IPS-18c (cell line): Measurements from ENCODE around the gene TXNL1.

Source experiments
- H3K4me3 ChIP-seq: 2 replicates; pipeline ENCODE4 v1.7.0; 2013; ENCODE audit warnings: low read depth, mild to moderate bottlenecking, low read length, moderate library complexity; ENCODE audit not compliant: insufficient read depth
- H3K9me3 ChIP-seq: one replicate; pipeline ENCODE4 v1.6.1; 2013; ENCODE audit warnings: mild to moderate bottlenecking, low read length, moderate library complexity; ENCODE audit not compliant: control insufficient read depth, insufficient read depth

The TXNL1 gene

DNA sequence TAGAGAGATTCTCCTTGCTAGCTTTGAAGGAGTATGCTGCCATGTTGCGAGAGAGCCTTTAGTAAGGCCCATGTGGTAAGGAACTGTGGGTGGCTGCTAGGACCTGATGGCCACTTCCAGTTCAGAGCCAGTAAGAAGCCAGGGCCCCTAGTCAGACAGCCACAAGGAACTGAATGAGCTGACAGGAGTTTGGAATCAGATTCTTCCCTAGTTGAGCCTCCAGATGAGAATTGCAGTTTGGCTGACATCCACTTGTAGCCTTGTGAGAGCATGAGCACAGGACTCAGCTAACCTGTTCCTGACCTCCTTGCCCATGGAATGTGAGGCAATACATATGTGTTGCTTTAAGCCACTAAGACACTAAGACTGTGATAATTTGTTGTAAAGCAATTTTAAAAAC is 11.6 kb upstream of the TXNL1 start:
- H3K9me3 ChIP-seq, result no peaks in the 10 kb centered on the region
- no peak overlapping the region for H3K4me3 ChIP-seq

DNA sequence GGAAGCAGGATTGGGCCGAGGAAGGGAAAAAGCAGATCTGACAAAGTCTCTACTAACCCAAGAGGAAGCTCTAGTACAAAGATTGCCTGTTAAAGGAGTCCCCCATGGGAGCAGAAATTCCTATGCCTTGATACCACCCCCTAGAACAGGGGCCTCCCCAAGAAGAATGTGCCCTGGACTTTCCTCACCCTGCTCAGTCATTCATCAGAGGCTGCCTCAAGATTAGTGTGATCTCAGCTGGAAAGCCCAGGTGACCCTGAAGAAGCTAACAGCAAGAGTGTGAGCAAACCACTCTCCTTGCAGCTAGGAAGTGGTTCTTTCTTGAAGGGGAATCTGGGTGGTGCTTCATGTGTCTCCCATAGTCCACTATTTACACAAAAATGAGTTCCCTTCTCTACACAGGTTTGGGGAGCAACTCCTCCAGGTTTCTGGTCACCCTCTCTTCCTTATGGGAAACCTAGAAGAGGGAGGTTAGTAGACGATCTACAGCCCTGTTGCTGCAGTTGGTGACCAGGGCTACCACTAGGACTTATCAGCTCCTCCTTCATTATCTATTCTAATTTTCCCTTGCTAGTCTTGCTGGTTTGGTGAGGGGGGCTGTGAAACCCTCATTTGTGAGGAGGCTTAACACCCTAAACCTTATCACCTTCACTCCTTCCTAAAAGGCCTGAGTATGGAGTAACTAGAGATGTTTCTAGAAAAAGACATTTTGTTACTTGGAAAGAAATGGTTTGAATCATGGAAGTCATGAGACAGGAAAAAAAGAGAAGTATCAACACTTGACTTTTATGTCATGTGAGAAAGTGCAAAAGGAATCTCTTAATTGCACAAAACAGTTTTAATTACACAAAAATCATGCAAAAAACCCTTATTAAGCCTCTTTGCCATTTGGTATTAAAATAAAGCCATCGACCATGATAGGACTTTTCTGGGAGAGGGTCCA is 9.8 kb upstream of the TXNL1 start:
- no peak overlapping the region for H3K4me3 ChIP-seq
- no peaks in the 10 kb centered on the region for H3K9me3 ChIP-seq

DNA sequence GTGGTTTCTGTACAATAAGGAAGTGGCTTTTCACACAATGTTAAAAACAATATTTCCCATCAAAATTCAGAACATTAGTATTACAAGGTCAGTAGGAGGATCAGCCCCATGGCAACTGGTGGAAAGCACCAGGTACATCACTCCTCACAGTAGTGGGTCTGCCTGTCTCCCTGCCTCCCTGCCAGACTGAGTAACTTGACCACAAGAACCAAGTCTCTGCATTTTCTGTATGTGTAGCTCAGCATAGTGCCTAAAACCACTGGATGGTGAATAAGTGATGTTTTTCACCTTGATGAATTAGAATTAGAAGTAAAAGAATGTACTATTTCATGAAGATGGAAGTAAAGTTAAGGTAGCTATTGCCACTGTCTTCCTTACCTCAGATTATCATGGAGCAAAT is 8.7 kb upstream of the TXNL1 start:
- Histone ChIP-seq H3K4me3 (no peak overlapping the region), H3K9me3 (no peaks in the 10 kb centered on the region)

DNA sequence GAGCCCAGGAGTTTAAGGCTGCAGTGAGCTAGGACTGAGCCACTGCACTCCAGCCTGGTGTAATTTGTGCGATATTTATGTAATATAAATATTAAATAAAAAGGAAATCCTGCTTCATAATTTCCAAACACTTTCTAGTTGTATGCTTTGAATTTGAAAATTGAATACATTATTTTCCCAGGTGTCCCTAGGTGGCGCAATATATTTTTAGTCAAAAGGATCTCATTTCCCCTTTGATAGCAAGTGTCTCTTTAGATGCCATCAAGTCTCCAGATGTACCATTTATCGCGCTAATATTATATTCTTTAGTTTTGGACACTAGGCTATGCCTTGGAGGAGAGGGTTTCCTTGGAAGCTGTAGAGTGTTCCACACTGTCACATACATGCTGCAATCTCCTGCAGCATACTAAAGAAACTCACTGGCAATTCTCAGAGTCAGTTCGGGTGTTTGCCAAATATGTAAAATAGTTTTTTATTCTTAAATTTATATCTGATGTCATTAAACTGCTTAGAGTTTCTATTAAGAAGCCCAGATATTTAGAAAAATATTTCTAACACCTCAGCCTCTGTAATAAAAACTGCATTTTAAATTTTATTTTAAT is 7.1 kb upstream of the TXNL1 start:
- Histone ChIP-seq H3K4me3 (no peak overlapping the region), H3K9me3 (no peaks in the 10 kb centered on the region)

DNA sequence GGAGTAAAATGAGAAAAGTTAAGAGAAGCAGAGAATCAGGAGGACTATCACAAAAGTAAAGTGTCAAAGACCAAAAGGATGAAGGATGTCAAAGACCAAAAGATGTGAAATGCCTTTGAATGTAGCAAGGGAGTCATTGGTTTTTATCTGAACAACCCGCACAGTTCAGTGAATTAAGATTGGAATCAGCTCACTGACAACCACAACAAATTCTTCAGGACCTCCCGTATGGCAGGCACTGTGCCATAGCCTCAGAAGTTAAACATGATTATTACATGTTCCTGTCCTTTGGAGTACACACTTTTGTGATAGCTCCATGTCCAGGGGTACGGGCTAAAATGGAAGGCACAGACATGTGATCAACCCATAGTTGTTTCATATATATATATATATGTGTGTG is 5.0 kb upstream of the TXNL1 start:
- Histone ChIP-seq H3K9me3 (no peaks in the 10 kb centered on the region), H3K4me3 (no peak overlapping the region)

DNA sequence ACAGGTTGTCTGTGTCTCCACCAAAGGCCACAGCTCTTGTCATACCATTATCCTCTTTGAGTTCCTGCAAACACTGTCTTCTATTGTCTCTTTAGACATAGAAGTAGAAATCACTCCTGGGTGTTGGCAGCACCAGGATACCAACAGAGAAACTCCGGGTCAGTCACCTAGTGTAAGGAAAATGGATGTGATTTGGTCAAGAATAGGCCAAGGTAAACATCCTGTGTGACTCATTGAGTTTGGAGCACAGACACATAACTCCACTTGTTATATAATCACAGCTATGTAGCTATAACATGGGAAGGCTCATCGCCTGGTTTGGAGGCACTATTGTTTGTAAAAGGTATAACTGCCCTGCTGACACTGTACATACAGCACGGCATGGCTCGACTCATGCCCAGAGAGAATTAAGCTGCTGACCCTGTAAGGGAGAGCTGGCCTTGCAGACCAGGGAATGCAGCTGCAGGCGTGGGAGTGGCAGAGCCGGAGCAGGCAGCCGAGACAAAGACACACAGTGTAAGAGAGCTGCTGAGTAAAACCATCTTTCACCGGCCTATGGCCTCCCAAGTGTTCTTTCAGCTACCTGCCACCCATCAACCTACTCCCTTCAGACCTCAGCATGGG is 3.4 kb upstream of the TXNL1 start:
- no peaks in the 10 kb centered on the region for H3K9me3 ChIP-seq

DNA sequence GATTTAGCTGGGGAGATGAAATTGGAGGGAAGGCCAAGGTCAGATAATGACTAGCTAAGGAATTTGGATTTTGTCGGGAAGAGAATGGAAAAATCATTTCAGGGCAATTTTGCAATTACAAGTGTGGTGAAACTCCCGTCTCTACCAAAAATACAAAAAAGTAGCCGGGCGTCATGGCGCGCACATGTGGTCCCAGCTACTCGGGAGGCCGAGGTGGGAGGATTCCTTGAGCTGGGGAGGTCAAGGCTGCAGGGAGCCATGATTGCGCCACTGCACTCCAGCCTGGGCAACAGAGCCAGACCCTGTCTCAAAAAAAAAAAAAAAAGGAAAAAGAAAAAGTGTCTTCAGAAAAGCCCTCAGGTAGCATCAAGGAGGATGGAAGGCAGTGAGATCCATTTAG is 1.2 kb upstream of the TXNL1 start:
- H3K9me3 ChIP-seq, result no peaks in the 10 kb centered on the region
- peak overlapping the region; percentile 63; the same call in 1 of the 2 replicates for H3K4me3 ChIP-seq

More for the DNA sequence above, 3.4 kb upstream of the TXNL1 start:
- H3K4me3 ChIP-seq, result no peak overlapping the region

DNA sequence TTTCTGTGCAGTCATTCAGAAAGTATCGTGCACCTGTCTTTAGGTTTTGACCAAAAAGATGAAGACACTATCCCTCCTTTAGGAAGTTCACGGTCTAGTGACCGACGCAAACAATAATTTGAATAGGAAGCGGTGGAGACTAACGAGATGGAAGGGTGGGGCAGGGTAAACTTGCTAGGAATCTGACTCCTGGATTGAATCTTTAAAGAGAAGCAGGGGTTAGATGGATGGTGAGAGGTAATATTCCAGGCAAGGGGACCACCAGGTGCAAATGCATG is 651 bp upstream of the TXNL1 start:
- H3K9me3 ChIP-seq, result no peaks in the 10 kb centered on the region
- H3K4me3 ChIP-seq, result peak overlapping the region; percentile 63

DNA sequence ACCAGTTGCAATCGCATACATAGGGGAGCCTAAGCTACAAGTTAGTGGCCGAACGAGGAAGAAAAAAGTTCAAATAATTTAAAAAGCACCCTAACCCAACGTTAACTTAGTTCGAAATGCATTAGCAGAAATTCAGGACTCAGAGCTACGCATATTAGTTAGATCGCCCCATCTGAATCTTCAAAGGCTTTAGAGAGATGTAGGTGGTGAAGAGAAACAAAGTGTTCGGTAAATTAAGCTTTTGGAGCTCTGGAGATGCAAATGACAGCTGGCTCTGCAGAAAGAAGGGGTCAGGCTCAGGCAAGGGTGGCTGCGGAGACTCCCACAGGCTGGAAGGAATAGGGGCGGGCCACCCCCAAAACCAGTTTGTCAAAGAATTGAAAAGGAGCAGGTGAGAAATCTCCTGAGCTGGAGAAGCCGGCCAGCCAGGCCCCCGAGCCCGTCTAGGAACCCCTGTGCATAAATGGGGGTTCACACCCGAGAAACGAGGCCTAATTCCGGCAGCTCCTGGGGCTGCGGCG is 621 bp downstream of the TXNL1 start:
- H3K4me3 ChIP-seq, result peak overlapping the region; percentile 99
- no peaks in the 10 kb centered on the region for H3K9me3 ChIP-seq

DNA sequence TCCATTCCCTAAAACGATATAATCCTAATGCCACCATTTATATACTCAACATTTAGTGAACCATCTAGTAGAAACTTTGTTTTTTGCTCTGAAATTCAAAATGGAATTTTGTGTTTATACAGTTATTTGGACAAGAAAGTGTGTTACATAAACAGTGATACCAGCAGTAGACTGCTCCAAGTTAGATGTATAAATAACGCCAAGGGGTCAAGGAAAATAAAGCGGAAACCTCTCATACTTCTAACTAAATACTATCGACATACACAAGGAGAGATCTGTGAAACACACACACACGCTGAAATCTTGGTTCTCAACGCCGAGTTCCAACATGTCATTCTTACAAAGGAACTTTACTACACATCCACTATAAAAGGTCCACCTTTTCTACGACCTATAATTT is 1.2 kb downstream of the TXNL1 start:
- H3K4me3 ChIP-seq, result peak overlapping the region; percentile 99
- no peaks in the 10 kb centered on the region for H3K9me3 ChIP-seq

DNA sequence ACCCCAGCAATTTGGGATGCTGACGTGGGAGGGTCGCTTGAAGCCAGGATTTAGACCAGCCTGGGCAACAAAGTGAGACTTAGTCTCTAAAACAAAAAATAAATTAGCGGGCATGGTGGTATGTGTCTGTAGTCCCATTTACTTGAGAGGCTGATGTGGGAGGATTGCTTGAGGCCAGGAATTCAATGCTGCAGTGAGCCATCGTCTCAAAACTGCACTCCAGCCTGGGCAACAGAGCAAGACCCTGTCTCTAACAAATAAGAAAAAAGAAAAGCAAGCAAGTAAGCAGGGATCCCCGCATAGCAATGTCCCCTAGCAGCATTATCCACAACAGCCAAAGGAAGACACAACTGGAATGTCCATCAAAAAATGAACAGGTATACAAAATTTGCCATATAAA is 3.4 kb downstream of the TXNL1 start:
- no peak overlapping the region for H3K4me3 ChIP-seq
- no peaks in the 10 kb centered on the region for H3K9me3 ChIP-seq

DNA sequence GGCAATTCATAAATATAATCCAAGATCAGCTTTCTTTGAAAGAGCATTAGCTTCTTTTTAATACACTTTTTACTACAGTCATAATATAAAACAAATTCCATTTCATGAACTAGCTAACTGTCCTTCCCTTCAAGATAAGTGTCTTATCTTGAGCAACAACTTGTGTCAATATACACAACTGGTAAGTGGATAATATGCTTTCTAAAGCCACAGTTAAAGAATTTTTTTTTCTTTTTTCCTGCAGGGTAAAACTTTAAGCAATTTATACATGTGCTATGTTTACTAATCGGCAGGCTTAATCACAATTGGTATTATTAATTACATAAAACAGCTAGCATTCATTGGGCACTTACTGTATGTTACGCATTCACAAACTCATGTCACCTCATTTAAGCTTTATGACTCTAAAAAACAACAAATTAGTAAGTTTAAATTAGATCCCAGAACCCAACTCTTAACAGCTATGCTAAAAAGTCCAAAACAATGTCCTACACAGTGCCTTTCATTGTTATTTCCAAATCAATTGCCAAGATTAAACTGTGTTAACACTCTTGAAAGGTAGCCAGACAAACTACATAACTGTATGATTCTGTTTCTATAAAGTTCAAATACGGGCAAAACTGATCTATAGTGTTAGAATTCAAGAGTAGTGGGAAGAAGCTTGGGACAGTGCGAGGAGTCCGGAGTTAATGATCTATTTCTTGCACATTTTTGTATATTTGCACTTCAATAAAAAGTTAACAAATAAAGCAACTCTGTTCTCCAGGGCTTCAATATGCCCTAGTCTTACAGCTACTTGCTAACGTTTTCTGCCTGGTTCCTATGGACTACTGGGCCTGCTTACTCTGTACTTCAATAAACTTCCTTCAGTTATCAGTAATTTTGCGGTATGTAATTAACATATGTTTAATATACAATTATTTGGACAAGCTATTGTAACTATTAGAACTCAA is 6.0 kb downstream of the TXNL1 start:
- Histone ChIP-seq H3K4me3 (no peak overlapping the region), H3K9me3 (no peaks in the 10 kb centered on the region)

DNA sequence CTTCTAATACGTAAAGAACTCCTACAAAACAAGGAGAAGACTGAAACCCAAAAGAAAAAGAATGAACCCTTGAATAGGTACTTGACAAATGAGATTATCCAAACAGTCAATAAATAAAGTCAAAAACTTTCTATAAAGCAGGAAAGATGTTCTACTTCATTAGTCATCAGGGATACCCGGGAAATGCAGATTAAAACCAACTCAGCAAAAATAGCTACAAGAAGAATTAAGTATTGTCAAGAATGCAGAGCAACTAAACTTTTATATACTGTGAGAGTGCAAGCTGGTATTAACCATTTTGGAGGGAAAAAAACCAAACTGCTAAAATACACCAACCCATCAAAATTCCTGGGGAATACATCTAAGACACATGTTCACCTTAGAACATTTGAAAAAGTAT is 10.4 kb downstream of the TXNL1 start:
- Histone ChIP-seq H3K9me3 (no peaks in the 10 kb centered on the region), H3K4me3 (no peak overlapping the region)

DNA sequence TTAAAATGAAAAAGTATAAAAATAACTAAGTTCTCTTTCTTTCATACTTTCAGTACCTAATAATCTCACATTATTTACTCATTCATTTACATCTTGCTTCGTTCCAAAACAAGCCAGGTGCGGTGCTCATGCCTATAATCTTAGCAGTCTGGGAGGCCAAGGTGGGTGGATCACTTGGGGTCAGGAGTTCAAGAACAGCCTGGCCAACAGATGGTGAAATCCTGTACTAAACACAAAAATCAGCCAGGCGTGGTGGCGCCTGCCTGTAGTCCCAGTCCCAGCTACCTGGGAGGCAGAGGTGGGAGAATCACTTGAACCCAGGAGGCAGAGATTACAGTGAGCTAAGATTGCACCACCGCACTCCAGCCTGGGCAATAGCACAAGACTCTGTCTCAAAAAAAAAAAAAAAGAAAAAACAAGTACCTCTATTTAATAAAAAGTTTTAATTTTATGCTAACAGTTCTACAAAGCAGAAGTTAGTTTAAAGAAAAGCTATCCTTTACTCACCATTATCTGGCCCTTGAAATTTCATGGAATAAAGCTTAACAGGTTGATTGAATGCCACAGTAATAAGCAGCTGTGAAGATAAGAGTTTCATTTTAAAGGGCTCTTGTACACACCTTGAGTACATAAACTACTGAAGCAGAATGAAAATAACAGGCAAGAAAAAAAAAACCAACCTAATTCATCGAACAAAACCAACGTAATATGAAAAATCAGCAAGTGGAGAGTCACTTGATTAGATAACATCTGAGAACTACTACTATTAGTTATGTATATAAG is 22.5 kb downstream of the TXNL1 start:
- H3K9me3 ChIP-seq, result no peaks in the 10 kb centered on the region
- no peak overlapping the region for H3K4me3 ChIP-seq

DNA sequence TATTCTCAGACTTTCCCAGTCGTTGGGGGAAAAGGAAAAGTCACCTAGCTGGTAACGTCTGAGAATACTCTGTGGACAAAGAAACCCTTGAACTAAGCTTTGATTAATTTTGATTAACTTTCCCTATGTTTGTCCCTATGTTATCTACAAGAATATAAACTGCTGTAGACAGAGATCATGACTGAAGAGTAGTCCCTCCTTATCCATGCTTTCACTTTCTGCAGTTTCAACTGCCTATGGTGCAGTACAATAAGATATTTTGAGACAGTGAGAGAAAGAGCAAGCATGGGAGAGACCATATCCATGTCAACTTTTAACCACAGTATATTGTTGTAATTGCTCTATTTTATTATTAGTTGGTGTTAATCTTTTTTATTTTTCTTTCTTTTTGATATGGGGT is 31.8 kb downstream of the TXNL1 start:
- Histone ChIP-seq H3K9me3 (no peaks in the 10 kb centered on the region), H3K4me3 (no peak overlapping the region)

DNA sequence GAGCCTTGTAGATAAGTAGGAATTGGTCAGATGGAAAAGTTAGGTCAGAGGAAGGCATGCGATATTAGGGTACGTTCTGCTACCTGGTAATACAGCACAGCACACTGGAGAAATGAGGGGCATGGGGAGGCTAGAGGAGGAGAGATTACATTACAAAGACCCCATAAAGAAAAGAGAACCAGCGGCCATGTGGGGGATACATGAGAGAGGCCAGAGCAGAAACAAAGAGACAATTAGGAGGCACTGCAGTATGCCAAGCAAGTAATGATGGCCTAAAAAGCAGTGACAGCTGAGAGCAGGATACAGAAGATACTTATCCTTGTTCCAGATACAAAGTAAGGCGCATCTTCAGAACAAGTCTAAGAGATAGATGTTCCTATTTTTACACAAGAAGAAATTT is 40.0 kb downstream of the TXNL1 start:
- H3K4me3 ChIP-seq, result no peak overlapping the region
- H3K9me3 ChIP-seq, result no peaks in the 10 kb centered on the region
